IPS-20b (cell line): ENCODE measurements around the gene DDX23.
A peak's percentile ranks its signal among the peaks of the same experiment; 100 is the strongest.

Source experiments
- H3K27ac ChIP-seq: one replicate; pipeline ENCODE4 v1.5.1; 2013; ENCODE audit warnings: low read length
- H3K27me3 ChIP-seq: 2 replicates; pipeline ENCODE4 v1.6.1; 2013; ENCODE audit warnings: mild to moderate bottlenecking, low read length, inconsistent platforms; ENCODE audit not compliant: insufficient read depth
- H3K36me3 ChIP-seq: 2 replicates; pipeline ENCODE4 v1.6.1; 2013; ENCODE audit warnings: low read depth, mild to moderate bottlenecking, inconsistent platforms, low read length, moderate library complexity; ENCODE audit not compliant: insufficient read depth
- H3K4me1 ChIP-seq: 2 replicates; pipeline ENCODE4 v1.6.1; 2013; ENCODE audit warnings: mild to moderate bottlenecking, control low read depth, inconsistent platforms, low read length, moderate library complexity; ENCODE audit not compliant: insufficient read depth
- H3K4me3 ChIP-seq: 2 replicates; pipeline ENCODE4 v1.5.1; 2013; ENCODE audit warnings: mild to moderate bottlenecking, low read length, inconsistent platforms
- H3K9ac ChIP-seq: 2 replicates; pipeline ENCODE4 v1.6.1; 2013; ENCODE audit warnings: low read depth, mild to moderate bottlenecking, inconsistent platforms, low read length, moderate library complexity
- H3K9me3 ChIP-seq: 2 replicates; pipeline ENCODE4 v1.6.1; 2013; ENCODE audit warnings: mild to moderate bottlenecking, low read depth, low read length, inconsistent platforms; ENCODE audit not compliant: insufficient read depth

The DDX23 gene

GRCh38 chr12:48788854-48789775, 62.8 kb downstream of the DDX23 start, which contains the start of gene ADCY6:
ADCY6 (minus strand) TSS chr12:48789089; CDS start chr12:48783434, 5,655 bp downstream.
- H3K27ac ChIP-seq: no peak within 1 kb of the TSS
- no peaks in the 10 kb centered on the region for H3K36me3 ChIP-seq
- peaks cover 11% of the 10 kb centered on the region; the same call in 1 of the 2 replicates for H3K4me1 ChIP-seq
- H3K9ac ChIP-seq: peak within 1 kb of the TSS; percentile 75; the same call in 1 of the 2 replicates
- H3K9me3 ChIP-seq: no peaks in the 10 kb centered on the region
- peaks cover 11% of the 10 kb centered on the region; the same call in 1 of the 2 replicates for H3K27me3 ChIP-seq
- H3K4me3 ChIP-seq: peak within 1 kb of the TSS; percentile 85

DNA sequence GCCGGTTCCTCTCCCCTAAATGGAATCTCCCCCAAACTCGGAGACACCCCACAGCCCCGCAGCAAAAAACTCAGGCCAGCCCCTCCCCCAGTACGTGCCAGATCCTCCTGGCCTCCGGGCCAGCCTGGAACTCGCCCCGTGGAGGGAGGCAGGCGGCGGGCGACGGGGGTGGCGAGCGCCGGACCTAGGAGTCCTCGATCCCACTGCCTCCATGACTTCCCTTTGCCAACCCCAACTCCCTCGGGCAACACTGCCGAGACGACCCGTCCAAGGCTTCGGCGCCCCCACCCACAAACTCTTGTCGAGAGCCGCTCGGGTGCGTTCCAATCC, 63.5 kb downstream of the DDX23 start:
- Histone ChIP-seq H3K27me3 (peaks cover 11% of the 10 kb centered on the region; the same call in 1 of the 2 replicates), H3K9ac (peak overlapping the region; percentile 75; the same call in 1 of the 2 replicates), H3K4me3 (peak overlapping the region; percentile 85), H3K4me1 (peaks cover 11% of the 10 kb centered on the region; the same call in 1 of the 2 replicates), H3K9me3 (no peaks in the 10 kb centered on the region), H3K27ac (no peak overlapping the region), H3K36me3 (no peaks in the 10 kb centered on the region)

GRCh38 chr12:48787791-48788523, 64.0 kb downstream of the DDX23 start:
- Histone ChIP-seq H3K4me3 (peak overlapping the region; percentile 85), H3K4me1 (peaks cover 11% of the 10 kb centered on the region; the same call in 1 of the 2 replicates), H3K27ac (no peak overlapping the region), H3K9ac (peak overlapping the region; percentile 75; the same call in 1 of the 2 replicates), H3K36me3 (no peaks in the 10 kb centered on the region), H3K9me3 (no peaks in the 10 kb centered on the region), H3K27me3 (peaks cover 11% of the 10 kb centered on the region; the same call in 1 of the 2 replicates)

DNA sequence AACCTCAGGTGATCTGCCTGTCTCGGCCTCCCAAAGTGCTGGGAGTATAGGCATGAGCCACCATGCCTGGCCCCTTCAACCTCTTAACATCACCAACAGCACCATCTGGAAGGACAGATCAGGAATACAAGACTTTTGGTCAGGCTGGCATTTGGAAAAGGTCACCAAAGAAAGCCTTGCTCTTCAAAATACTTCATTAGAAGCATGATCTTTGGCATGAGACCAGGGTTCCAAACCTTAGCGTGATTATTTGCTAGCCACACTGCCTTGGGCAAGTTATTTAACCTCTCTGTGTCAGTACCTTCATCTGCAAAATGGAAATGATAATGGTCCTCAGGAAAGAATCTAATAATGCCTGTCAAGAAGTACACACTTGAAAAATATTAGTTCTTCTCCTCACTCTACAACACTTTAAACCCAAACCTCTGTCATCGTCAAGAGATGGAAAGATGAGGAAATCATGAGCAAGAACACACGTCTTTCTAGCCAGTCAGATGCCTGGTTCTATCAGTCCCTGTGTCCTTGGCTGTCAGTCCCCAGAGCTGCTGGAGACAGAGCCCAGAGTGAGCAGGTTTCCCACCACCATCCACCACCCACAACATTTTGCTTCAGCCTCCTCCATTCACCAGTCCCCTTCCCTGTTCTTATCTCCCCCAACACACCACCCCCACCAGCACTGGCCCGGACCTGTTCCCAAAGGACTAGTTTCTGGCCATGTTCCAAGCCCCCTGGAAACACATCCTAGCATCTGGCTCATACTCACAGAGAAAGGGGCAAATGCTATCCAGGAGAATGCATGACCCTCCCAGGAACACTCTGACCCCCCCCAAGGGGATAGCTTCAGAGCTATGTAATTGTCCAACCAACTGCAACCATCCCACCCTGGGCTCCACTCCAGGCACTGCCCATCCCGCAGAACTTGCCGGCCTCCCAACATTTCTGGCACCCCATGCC, 65.1 kb downstream of the DDX23 start:
- Histone ChIP-seq H3K27ac (no peak overlapping the region), H3K36me3 (no peaks in the 10 kb centered on the region), H3K4me3 (peak overlapping the region; percentile 85; the same call in 1 of the 2 replicates), H3K4me1 (peaks cover 11% of the 10 kb centered on the region; the same call in 1 of the 2 replicates), H3K27me3 (peaks cover 11% of the 10 kb centered on the region; the same call in 1 of the 2 replicates), H3K9me3 (no peaks in the 10 kb centered on the region), H3K9ac (no peak overlapping the region)

DNA sequence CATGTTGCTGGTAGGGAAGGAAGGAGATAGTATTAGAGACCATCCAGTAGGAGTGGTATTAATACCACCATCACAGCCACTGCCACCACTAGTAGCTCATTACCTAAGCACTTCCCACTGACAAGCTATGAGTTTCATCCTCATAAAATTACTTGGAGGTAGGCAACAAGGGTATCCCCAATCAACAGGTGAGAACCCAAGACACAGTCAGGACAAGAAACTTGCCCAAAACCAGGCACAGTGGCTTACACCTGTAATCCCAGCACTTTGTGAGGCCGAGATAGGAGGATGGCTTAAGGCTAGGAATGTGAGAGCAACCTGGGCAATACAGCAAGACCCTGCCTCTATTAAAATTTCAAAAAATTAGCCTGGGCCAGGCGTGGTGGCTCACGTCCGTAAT, 68.5 kb downstream of the DDX23 start:
- Histone ChIP-seq H3K4me1 (peaks cover 9% of the 10 kb centered on the region; the same call in 1 of the 2 replicates), H3K27ac (no peak overlapping the region)

DNA sequence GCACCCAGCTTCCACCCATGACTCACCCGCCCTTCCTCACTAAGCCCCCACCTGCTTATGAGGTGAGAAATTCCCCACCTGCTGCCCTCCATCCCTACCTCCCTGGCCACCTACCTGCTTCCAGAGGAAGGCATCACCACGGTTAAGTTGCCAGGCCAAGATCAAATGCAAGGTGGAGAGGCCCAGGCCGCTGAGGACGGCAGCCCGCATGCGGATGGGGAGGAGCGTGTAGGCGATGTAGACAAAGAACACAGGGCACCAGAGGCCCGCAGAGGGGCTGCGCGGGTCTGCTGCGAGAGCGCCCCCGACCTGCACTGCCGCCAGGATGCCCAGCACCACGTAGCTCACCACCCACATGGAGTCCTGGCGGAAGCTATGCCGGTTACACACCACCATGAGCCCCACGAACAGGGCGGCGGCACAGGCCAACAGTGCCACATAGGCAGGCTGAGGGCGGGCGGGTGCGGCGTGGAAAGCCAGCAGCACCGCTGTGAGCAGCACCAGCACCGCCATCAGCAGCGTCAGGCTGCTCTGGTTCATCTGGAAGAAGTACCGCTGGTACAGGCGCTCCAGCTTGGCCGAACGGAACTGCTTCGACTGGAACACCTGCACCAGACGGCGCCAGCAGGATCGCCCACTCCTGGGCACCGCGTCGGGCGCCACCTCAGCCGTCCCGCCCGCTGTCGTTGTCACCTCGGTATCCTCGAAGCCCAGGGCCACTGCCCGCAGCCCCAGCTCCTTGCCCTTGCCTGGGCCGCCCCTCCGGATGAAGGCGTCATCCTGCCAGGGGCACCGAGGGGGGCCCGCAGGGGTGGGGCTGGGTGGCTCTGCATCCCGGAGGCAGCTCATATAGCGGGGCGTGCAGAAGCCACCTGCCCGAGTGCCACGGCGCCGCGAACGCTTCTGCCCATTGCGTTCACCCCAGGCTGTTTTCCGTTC, 69.2 kb downstream of the DDX23 start:
- peaks cover 6% of the 10 kb centered on the region; the same call in 1 of the 2 replicates for H3K4me1 ChIP-seq
- H3K9me3 ChIP-seq: no peaks in the 10 kb centered on the region
- no peak overlapping the region for H3K27ac ChIP-seq
- peaks cover 5% of the 10 kb centered on the region; the same call in 1 of the 2 replicates for H3K27me3 ChIP-seq
- H3K4me3 ChIP-seq: no peak overlapping the region
- H3K9ac ChIP-seq: no peak overlapping the region
- H3K36me3 ChIP-seq: no peaks in the 10 kb centered on the region

More for the DNA sequence above, 68.5 kb downstream of the DDX23 start:
- Histone ChIP-seq H3K27me3 (peaks cover 11% of the 10 kb centered on the region; the same call in 1 of the 2 replicates), H3K9ac (no peak overlapping the region), H3K4me3 (no peak overlapping the region), H3K9me3 (no peaks in the 10 kb centered on the region), H3K36me3 (no peaks in the 10 kb centered on the region)

DNA sequence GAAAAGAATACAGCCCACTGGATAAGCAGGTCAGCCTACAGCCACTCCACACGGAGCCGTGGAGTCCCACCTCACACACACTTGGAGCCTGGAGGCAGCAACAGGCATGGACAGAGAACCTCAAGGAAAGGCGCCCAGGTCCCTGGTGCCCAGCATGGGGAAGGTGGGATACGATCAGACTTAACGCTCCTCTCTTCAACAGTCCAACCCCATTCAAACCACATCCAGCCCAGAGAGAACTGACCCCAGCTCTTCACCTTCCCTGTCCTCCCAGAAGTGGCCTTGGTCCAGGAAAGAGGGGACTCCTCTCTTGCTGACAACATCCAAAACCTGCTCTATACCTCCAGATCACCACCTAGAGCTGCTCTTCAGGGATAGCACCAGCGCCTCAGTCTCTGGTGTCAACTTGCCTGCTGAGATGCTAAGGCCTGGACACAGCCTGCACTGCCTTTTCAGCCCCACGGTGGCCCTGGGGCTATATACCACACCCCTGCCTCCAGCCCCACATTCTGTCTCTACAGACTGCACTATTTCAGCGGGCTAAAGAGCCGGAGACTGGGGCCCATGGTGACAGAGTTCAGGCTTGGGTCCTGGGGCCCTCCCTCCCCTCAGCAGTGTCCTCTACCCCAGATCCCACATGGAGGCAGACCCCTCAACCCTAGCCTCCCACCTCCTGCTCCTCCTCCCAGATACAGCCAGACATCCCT, 70.1 kb downstream of the DDX23 start:
- H3K27ac ChIP-seq: no peak overlapping the region

GRCh38 chr12:48780381-48781025, 71.5 kb downstream of the DDX23 start:
- no peaks in the 10 kb centered on the region for H3K9me3 ChIP-seq
- H3K36me3 ChIP-seq: peaks cover 12% of the 10 kb centered on the region; the same call in 1 of the 2 replicates
- H3K9ac ChIP-seq: no peak overlapping the region
- no peak overlapping the region for H3K27ac ChIP-seq
- H3K27me3 ChIP-seq: no peaks in the 10 kb centered on the region
- H3K4me1 ChIP-seq: peaks cover 11% of the 10 kb centered on the region; the same call in 1 of the 2 replicates
- no peak overlapping the region for H3K4me3 ChIP-seq

More for the DNA sequence above, 70.1 kb downstream of the DDX23 start:
- Histone ChIP-seq H3K4me3 (no peak overlapping the region), H3K9ac (no peak overlapping the region), H3K4me1 (peaks cover 10% of the 10 kb centered on the region; the same call in 1 of the 2 replicates), H3K36me3 (no peaks in the 10 kb centered on the region), H3K27me3 (no peaks in the 10 kb centered on the region), H3K9me3 (no peaks in the 10 kb centered on the region)

DNA sequence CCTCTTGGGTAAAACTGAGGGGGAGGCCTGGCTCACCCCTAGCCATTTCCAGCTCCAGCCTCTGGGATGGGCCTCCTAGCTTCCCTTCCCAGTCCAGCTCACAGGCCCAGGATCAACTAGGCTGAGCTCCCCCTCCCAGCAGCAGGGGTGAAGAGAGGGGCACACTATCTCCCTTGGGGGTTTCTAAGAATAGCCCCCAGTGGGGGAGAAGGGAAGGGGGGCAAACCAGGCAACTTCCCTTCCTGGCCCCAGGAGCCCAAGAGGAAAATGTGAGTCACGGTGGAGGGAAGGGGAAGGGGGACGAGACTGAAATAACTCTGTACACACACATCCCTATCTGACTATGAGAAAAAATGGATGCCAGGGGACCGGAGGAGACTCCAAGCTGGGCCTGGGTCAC, 72.1 kb downstream of the DDX23 start:
- no peaks in the 10 kb centered on the region for H3K27me3 ChIP-seq
- H3K4me1 ChIP-seq: peaks cover 11% of the 10 kb centered on the region; the same call in 1 of the 2 replicates
- no peak overlapping the region for H3K9ac ChIP-seq
- no peak overlapping the region for H3K27ac ChIP-seq
- H3K36me3 ChIP-seq: peaks cover 19% of the 10 kb centered on the region; the same call in 1 of the 2 replicates
- H3K9me3 ChIP-seq: no peaks in the 10 kb centered on the region
- no peak overlapping the region for H3K4me3 ChIP-seq
